A673 (cell line): ENCODE results near the gene NRL. TPM values are rescaled to one million over a fixed set of nuclear protein-coding genes. Genes with fewer than 3 reads are reported as not detected.

Experiments used
- BruUV-seq: library from RNA; stranded (reverse); fragments of 400-500 nt; replicated peaks from 2 replicates; lab custom pipeline; 2021; lab: Mats Ljungman, UMichigan
- CTCF ChIA-PET: fragments of 300-600 bp; sonication (Branson Sonifier 250); formaldehyde crosslinking; loops from one replicate; lab custom pipeline; 2022; ENCODE audit warnings: antibody characterized with exemption; lab: Charles Lee
- POLR2A ChIA-PET: fragments of 300-600 bp; sonication (Branson Sonifier 250); formaldehyde crosslinking; loops from one replicate; lab custom pipeline; 2022; ENCODE audit warnings: antibody characterized with exemption; ENCODE audit not compliant: low non-redundant PET; lab: Charles Lee
- DNase-seq: peaks from one replicate; pipeline ENCODE4 v3.0.0-alpha.2; 2015; ENCODE audit warnings: low spot score
- H3K27ac ChIP-seq: fragments of 200-600 bp; sonication (generic); 2 replicates; pipeline ENCODE4 v1.5.1; 2016; ENCODE audit warnings: mixed run types, low read depth, mild to moderate bottlenecking, mixed read lengths, antibody characterized with exemption, low read length; ENCODE audit not compliant: poor library complexity, severe bottlenecking
- H3K27me3 ChIP-seq: fragments of 200-600 bp; sonication (generic); replicated peaks from 2 replicates; pipeline ENCODE4 v1.6.1; 2017; ENCODE audit warnings: mixed run types, low read depth, mild to moderate bottlenecking, mixed read lengths, antibody characterized with exemption, low read length; ENCODE audit not compliant: insufficient read depth, poor library complexity
- H3K36me3 ChIP-seq: fragments of 200-600 bp; sonication (generic); 2 replicates; pipeline ENCODE4 v1.6.1; 2016; ENCODE audit warnings: mixed run types, mild to moderate bottlenecking, mixed read lengths, antibody characterized with exemption, low read length; ENCODE audit not compliant: insufficient read depth, poor library complexity, severe bottlenecking
- H3K4me1 ChIP-seq: fragments of 200-600 bp; sonication (generic); 2 replicates; pipeline ENCODE4 v1.6.1; 2017; ENCODE audit warnings: mixed run types, mild to moderate bottlenecking, mixed read lengths, antibody characterized with exemption, low read length; ENCODE audit not compliant: insufficient read depth, poor library complexity, severe bottlenecking
- H3K4me3 ChIP-seq: fragments of 200-600 bp; sonication (generic); 2 replicates; pipeline ENCODE4 v1.5.1; 2016; ENCODE audit warnings: low read depth, mixed run types, mild to moderate bottlenecking, mixed read lengths, low read length; ENCODE audit not compliant: poor library complexity, severe bottlenecking
- H3K9me3 ChIP-seq: fragments of 200-600 bp; sonication (generic); 2 replicates; pipeline ENCODE4 v1.6.1; 2016; ENCODE audit warnings: mixed run types, low read depth, mild to moderate bottlenecking, mixed read lengths, antibody characterized with exemption, low read length; ENCODE audit not compliant: poor library complexity, severe bottlenecking
- EZH2 ChIP-seq: fragments of 200-600 bp; sonication (generic); IDR thresholded peaks from 2 replicates; pipeline ENCODE4 v1.6.1; 2017; ENCODE audit warnings: borderline replicate concordance, low read depth, mild to moderate bottlenecking, mixed read lengths, antibody characterized with exemption, low read length; ENCODE audit not compliant: poor library complexity, severe bottlenecking
- intact Hi-C: fragments of 100-400 bp; cut with micrococcal nuclease; formaldehyde crosslinking; loops from one replicate; pipeline ENCODE4 v1.10.0; 2022; ENCODE audit not compliant: unreplicated experiment
- total RNA-seq: library from RNA; stranded (reverse); gene quantifications from 2 replicates; pipeline ENCODE4 v1.2.3, GENCODE V29; 2021
- TF ChIP-seq, protein P1 (sequence below): fragments of 300-800, 200-600 bp; sonication (generic); conservative IDR thresholded peaks from 2 replicates; pipeline ENCODE4 v1.5.1; 2017; ENCODE audit warnings: low read depth, mild to moderate bottlenecking, antibody characterized with exemption, low read length, moderate library complexity, mixed read lengths

NRL gene
- total RNA-seq, 1 experiment from 2014 or later = 1.9 TPM

DNA sequence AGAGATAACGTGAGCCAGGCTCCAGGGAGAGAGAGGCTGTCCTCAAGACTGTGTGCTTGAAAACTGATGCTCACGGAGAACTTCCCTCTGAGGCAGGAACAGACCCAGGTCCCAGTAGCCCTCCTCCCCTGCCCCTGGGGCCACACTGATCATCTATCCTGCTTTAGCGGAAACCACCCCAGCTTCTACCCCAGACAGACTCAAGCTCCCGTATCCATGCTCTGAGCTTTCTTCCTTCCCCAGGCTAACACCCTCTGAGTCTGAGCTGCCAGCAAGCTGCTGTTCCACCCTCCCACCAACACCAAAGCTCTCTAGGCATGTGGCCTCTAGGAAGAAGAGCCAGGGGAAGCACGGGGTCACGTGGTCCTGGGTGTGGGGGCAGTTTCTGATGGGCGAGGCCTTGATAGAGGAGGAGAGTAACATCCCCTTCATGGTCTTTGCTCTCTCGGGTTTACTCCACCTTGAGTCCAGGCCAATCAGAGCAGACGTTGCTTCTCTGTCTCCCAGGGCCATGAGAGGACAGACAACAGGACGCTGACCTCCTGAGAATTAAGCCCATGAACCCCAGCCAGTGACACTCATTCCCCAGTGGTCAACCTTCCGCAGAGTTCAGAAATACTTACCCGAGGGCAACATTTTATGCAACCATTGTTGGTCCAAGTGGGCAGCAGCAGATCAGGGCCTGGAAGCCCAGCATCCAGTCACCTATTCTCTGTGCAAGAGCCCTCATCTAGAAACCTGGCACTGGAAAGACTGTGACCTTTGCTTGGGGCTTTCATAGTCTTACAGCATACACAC is 19.3 kb downstream of the NRL start:
- H3K27me3 ChIP-seq = no peaks in the 10 kb centered on the region
- BruUV-seq = no TSS peak
- H3K27ac ChIP-seq = peak overlapping the region; percentile 94
- no peak for DNase-seq
- H3K4me1 ChIP-seq = peaks cover 12% of the 10 kb centered on the region
- peak overlapping the region; percentile 78 for H3K4me3 ChIP-seq
- no peaks in the 10 kb centered on the region for H3K9me3 ChIP-seq
- CTCF ChIA-PET = no interaction called here
- intact Hi-C loops = no loop called here
- POLR2A ChIA-PET = interaction anchor here (2.2 kb wide), 1 partner anchor 19 kb away, joined by 13 read pairs; the partner anchor contains the start of genes DCAF11 and NRL
- peaks cover 14% of the 10 kb centered on the region for H3K36me3 ChIP-seq
- TF ChIP-seq, protein P1, sequence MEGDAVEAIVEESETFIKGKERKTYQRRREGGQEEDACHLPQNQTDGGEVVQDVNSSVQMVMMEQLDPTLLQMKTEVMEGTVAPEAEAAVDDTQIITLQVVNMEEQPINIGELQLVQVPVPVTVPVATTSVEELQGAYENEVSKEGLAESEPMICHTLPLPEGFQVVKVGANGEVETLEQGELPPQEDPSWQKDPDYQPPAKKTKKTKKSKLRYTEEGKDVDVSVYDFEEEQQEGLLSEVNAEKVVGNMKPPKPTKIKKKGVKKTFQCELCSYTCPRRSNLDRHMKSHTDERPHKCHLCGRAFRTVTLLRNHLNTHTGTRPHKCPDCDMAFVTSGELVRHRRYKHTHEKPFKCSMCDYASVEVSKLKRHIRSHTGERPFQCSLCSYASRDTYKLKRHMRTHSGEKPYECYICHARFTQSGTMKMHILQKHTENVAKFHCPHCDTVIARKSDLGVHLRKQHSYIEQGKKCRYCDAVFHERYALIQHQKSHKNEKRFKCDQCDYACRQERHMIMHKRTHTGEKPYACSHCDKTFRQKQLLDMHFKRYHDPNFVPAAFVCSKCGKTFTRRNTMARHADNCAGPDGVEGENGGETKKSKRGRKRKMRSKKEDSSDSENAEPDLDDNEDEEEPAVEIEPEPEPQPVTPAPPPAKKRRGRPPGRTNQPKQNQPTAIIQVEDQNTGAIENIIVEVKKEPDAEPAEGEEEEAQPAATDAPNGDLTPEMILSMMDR = no peak
- no peak for TF ChIP-seq EZH2

DNA sequence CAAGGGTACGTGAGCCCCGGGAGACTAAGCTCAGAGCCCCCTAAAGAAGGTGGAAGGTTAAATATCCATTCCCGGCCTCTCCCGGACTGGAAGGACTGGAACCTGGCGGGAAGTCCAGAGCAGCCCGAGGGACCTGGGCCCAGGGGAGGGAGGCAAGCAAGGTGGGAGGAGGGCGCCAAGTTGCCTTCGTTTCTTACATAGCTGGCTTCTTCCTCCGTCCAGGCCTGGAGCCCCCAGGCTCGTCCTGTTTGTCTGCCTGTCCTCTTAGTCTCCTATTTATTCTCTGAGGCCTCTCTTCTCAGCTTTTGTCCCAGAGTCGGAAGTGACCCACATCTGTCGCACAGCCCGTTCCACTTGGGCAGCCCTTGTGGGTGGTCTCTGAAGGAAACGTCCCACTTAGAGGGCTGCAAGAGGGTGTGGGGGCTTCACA is 19.9 kb downstream of the NRL start:
- TF ChIP-seq EZH2 = no peak
- TF ChIP-seq, protein P1 = no peak
- intact Hi-C loops = no loop called here
- ChIA-PET CTCF (no interaction called here), POLR2A (interaction anchor here (1.0 to 2.2 kb wide), 2 partner anchors 20 to 148 kb away, joined by 3 to 13 read pairs; partner anchors contain the start of genes DCAF11, NRL and TINF2)
- H3K9me3 ChIP-seq = no peaks in the 10 kb centered on the region
- H3K4me3 ChIP-seq = peak overlapping the region; percentile 78
- peak overlapping the region; percentile 94 for H3K27ac ChIP-seq
- no peaks in the 10 kb centered on the region for H3K27me3 ChIP-seq
- peaks cover 12% of the 10 kb centered on the region for H3K36me3 ChIP-seq
- no peak for DNase-seq
- BruUV-seq = no TSS peak
- peaks cover 12% of the 10 kb centered on the region for H3K4me1 ChIP-seq

DNA sequence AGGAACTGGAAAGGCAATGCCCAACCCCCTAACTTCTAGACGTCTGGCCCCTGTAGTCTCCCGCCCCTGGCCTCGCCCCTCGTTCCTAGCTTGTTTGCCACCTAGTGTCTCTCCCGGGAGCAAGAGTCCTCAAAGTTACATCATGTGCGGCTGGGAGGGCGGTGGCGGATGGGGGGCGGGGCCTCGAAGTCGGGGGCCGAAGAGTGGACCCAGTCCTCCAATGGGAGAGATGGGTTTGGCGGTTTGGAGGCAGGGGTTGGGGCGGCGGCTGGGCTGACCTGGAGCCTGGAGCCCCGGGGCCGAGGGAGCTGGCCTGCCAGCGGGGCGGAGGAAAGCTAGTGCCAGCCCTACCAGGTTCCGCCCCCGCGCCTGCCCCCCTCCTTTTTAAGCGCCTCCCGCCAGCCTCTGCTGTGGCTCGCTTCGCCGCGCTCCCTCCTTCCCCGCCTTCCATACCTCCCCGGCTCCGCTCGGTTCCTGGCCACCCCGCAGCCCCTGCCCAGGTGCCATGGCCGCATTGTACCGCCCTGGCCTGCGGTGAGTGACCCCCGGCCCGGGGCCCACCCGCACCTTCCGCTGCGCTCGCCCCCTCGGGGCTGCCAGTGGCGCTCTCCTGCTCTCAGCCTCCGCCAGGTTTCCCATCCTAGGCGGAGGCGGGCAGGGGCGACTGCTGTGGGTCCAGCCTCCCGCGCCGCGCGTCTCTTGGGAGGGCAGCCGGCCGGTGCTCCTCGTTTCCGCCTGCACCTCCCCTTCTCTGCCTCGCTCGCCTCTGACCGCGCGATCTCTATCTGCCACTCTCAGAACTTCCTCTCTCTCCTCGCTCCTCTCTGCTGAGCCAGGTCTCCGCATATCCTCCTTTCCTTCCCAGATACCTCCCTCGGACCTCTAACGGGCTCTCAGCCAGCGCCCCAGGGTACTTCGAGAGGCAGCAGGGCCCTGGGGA is 20.6 kb downstream of the NRL start, which contains the start of gene PCK2:
PCK2 (plus strand) TSS at position 411 of the 940 bp plus-strand sequence; CDS start at position 506, 95 bp downstream.
- TF ChIP-seq, protein P1 = 0 out of 2 replicates have a peak, but pooled peaks have one; percentile 9
- no peak for TF ChIP-seq EZH2
- peak within 1 kb of the TSS; percentile 94 for H3K27ac ChIP-seq
- peak within 1 kb of the TSS; percentile 78 for H3K4me3 ChIP-seq
- H3K9me3 ChIP-seq = no peaks in the 10 kb centered on the region
- peak; percentile 94 for DNase-seq
- H3K27me3 ChIP-seq = no peaks in the 10 kb centered on the region
- CTCF ChIA-PET = interaction anchor here (0.5 to 0.7 kb wide), 6 partner anchors 14 to 720 kb away, joined by 3 to 11 read pairs (median 3); partner anchors contain the start of genes RABGGTA and RIPK3
- POLR2A ChIA-PET = interaction anchor here (0.6 to 2.2 kb wide), 11 partner anchors 8 to 206 kb away, joined by 3 to 13 read pairs (median 4); partner anchors contain the start of genes DCAF11, EMC9, IRF9 and NOP9
- H3K36me3 ChIP-seq = peaks cover 11% of the 10 kb centered on the region
- H3K4me1 ChIP-seq = peaks cover 12% of the 10 kb centered on the region
- intact Hi-C loops = no loop called here
- TSS peak; percentile 61 for BruUV-seq
